SK-N-SH treated with all-trans-retinoic acid at 6 μM for 48 hours (cell line): ENCODE results near the gene MARCHF10.

Experiments
- ATAC-seq: fragments of 200-7000 bp; cut with Tn5 transposase; 3 replicates; pipeline ENCODE4 v1.9.1; 2020; ENCODE audit warnings: mild to moderate bottlenecking, moderate library complexity
- ARNTL ChIP-seq: fragments of 450-650 bp; formaldehyde crosslinking; IDR thresholded peaks from 2 replicates; pipeline ENCODE4 v1.5.0; 2020; ENCODE audit warnings: low read depth, mild to moderate bottlenecking, moderate library complexity, borderline replicate concordance
- BACH2 ChIP-seq: fragments of 250-450 bp; sonication (Bioruptor Pico); IDR thresholded peaks from 2 replicates; pipeline ENCODE4 v1.9.0; 2021; ENCODE audit warnings: mild to moderate bottlenecking, borderline replicate concordance
- CSDC2 ChIP-seq: fragments of 250-450 bp; sonication (Bioruptor Pico); IDR thresholded peaks from 2 replicates; pipeline ENCODE4 v1.5.0; 2020; ENCODE audit warnings: mild to moderate bottlenecking, moderate library complexity
- GLIS3 ChIP-seq: fragments of 250-450 bp; sonication (Bioruptor Pico); IDR thresholded peaks from 2 replicates; pipeline ENCODE4 v1.5.0; 2020; ENCODE audit warnings: mild to moderate bottlenecking, moderate library complexity
- ISL1 ChIP-seq: fragments of 250-450 bp; sonication (Bioruptor Pico); IDR thresholded peaks from 2 replicates; pipeline ENCODE4 v2.1.2; 2022; ENCODE audit warnings: mild to moderate bottlenecking, moderate library complexity
- OSR1 ChIP-seq: fragments of 250-450 bp; sonication (Bioruptor Pico); IDR thresholded peaks from 2 replicates; pipeline ENCODE4 v1.8.0; 2022; ENCODE audit warnings: moderate library complexity, mild to moderate bottlenecking, inconsistent platforms
- PATZ1 ChIP-seq: fragments of 250-450 bp; sonication (Bioruptor Pico); IDR thresholded peaks from 2 replicates; pipeline ENCODE4 v1.8.0; 2020; ENCODE audit warnings: mild to moderate bottlenecking, moderate library complexity, borderline replicate concordance
- PPARA ChIP-seq: fragments of 250-450 bp; sonication (Bioruptor Pico); IDR thresholded peaks from 2 replicates; pipeline ENCODE4 v1.5.0; 2020; ENCODE audit warnings: mild to moderate bottlenecking, borderline replicate concordance
- RARB ChIP-seq: fragments of 250-450 bp; sonication (Bioruptor Pico); IDR thresholded peaks from 2 replicates; pipeline ENCODE4 v1.8.0; 2021; ENCODE audit warnings: mild to moderate bottlenecking, moderate library complexity
- SNAI2 ChIP-seq: fragments of 250-450 bp; sonication (Bioruptor Pico); IDR thresholded peaks from 2 replicates; pipeline ENCODE4 v1.5.0; 2020; ENCODE audit warnings: mild to moderate bottlenecking, moderate library complexity
- TCF4 ChIP-seq: fragments of 250-450 bp; sonication (Bioruptor Pico); IDR thresholded peaks from 2 replicates; pipeline ENCODE4 v1.8.0; 2021; ENCODE audit warnings: mild to moderate bottlenecking, moderate library complexity, borderline replicate concordance
- TOX ChIP-seq: fragments of 250-450 bp; sonication (Bioruptor Pico); IDR thresholded peaks from 2 replicates; pipeline ENCODE4 v1.8.0; 2021; ENCODE audit warnings: mild to moderate bottlenecking, moderate library complexity, borderline replicate concordance
- TSHZ2 ChIP-seq: fragments of 250-450 bp; sonication (Bioruptor Pico); IDR thresholded peaks from 2 replicates; pipeline ENCODE4 v1.5.0; 2020; ENCODE audit warnings: mild to moderate bottlenecking, moderate library complexity
- ZC3H10 ChIP-seq: fragments of 250-450 bp; sonication (Bioruptor Pico); IDR thresholded peaks from 2 replicates; pipeline ENCODE4 v1.5.1; 2021; ENCODE audit warnings: mild to moderate bottlenecking, moderate library complexity
- ZFP3 ChIP-seq: fragments of 250-450 bp; sonication (Bioruptor Pico); IDR thresholded peaks from 2 replicates; pipeline ENCODE4 v1.5.0; 2020; ENCODE audit warnings: mild to moderate bottlenecking, moderate library complexity
- ZNF565 ChIP-seq: fragments of 450-650 bp; formaldehyde crosslinking; conservative IDR thresholded peaks from 2 replicates; pipeline ENCODE4 v1.5.0; 2020; ENCODE audit warnings: low read depth, mild to moderate bottlenecking, moderate library complexity
- ZNF70 ChIP-seq: fragments of 450-650 bp; formaldehyde crosslinking; IDR thresholded peaks from 2 replicates; pipeline ENCODE4 v1.5.0; 2020; ENCODE audit warnings: mild to moderate bottlenecking, moderate library complexity
- ZNF8 ChIP-seq: fragments of 450-650 bp; formaldehyde crosslinking; IDR thresholded peaks from 2 replicates; pipeline ENCODE4 v1.5.0; 2020; ENCODE audit warnings: mild to moderate bottlenecking, moderate library complexity
- TF ChIP-seq, protein P1 (sequence below): fragments of 250-450 bp; sonication (Bioruptor Pico); IDR thresholded peaks from 2 replicates; pipeline ENCODE4 v1.5.1; 2020; ENCODE audit warnings: low read depth, mild to moderate bottlenecking, moderate library complexity

MARCHF10 gene

GRCh38 chr17:62662855-62663254, 145.3 kb downstream of the MARCHF10 start (continued):
- TF ChIP-seq PATZ1 (CRISPR knock-in tag) = no peak
- TF ChIP-seq SNAI2 (CRISPR knock-in tag) = no peak
- TF ChIP-seq TCF4 (CRISPR knock-in tag) = no peak
- TF ChIP-seq RARB (CRISPR knock-in tag) = no peak
- TF ChIP-seq OSR1 (CRISPR knock-in tag) = no peak
- TF ChIP-seq, all 23 proteins: peak for 0

GRCh38 chr17:62661337-62661736, 146.8 kb downstream of the MARCHF10 start:
- TF ChIP-seq ZNF70 (CRISPR knock-in tag) (no peak), ZNF565 (CRISPR knock-in tag) (no peak), TOX (no peak), ZFP3 (CRISPR knock-in tag) (no peak), PPARA (CRISPR knock-in tag) (no peak), OSR1 (CRISPR knock-in tag) (no peak), PATZ1 (CRISPR knock-in tag) (no peak), GLIS3 (no peak), CSDC2 (CRISPR knock-in tag) (no peak), ISL1 (CRISPR knock-in tag) (no peak), RARB (CRISPR knock-in tag) (no peak), ZNF8 (CRISPR knock-in tag) (no peak), TCF4 (CRISPR knock-in tag) (no peak)
- TF ChIP-seq, protein P1, sequence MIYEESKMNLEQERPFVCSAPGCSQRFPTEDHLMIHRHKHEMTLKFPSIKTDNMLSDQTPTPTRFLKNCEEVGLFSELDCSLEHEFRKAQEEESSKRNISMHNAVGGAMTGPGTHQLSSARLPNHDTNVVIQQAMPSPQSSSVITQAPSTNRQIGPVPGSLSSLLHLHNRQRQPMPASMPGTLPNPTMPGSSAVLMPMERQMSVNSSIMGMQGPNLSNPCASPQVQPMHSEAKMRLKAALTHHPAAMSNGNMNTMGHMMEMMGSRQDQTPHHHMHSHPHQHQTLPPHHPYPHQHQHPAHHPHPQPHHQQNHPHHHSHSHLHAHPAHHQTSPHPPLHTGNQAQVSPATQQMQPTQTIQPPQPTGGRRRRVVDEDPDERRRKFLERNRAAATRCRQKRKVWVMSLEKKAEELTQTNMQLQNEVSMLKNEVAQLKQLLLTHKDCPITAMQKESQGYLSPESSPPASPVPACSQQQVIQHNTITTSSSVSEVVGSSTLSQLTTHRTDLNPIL (CRISPR knock-in tag) = no peak
- no peak for ATAC-seq

DNA sequence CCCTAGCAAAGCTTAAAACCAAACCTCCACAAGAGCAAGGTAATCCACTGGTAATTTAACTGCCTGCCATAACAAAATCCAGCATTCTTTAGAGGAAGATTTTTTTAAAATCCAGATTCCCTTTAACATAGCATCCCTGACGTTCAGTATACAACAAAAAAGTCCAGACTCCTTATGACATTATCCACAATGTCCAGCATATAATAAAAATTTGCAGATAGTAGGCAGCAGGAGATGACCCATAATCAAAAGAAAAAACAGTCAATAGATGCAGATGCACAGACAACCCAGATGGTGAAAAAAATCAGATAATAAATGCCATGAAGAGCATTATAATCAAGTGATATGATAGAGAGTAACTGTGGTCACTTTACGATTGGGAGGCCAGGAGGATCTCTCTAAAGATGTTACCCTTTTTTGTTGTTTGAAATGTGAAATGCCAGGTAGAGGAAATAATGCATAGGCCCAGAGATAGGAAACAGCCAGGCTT, 147.4 kb downstream of the MARCHF10 start:
- ATAC-seq = no peak

More for the DNA sequence above, 147.4 kb downstream of the MARCHF10 start:
- TF ChIP-seq ZNF8 (CRISPR knock-in tag) (no peak), RARB (CRISPR knock-in tag) (no peak), ZFP3 (CRISPR knock-in tag) (no peak), TCF4 (CRISPR knock-in tag) (no peak), GLIS3 (no peak), BACH2 (CRISPR knock-in tag) (no peak), ZC3H10 (CRISPR knock-in tag) (no peak), OSR1 (CRISPR knock-in tag) (no peak), CSDC2 (CRISPR knock-in tag) (no peak), PPARA (CRISPR knock-in tag) (no peak), PATZ1 (CRISPR knock-in tag) (no peak), TSHZ2 (CRISPR knock-in tag) (no peak), ISL1 (CRISPR knock-in tag) (no peak), ARNTL (CRISPR knock-in tag) (no peak), TOX (no peak), ZNF70 (CRISPR knock-in tag) (no peak)
- TF ChIP-seq, all 23 proteins: peak for 0
